ENCODE results near the gene NTMT2.

Gene NTMT2

DNA sequence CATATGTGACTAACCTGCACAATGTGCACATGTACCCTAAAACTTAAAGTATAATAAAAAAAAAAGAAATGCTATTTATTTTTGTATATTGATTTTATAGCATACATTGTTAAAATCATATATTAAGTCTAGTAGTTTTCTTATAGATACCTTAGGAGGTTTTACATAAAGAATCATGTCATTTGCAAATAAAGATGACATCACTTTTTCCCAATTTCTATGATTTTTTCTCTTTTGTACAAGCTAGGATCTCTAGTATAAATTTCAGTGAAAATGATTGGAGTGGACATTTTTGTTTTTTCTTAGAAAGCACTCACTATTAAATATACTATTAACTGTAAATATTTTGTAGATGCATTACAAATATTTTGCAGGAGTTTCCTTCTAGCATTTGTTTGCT lies 20.5 kb upstream of the NTMT2 start:
- H3K27ac ChIP-seq = no peak overlapping the region
- TF ChIP-seq, protein P1, sequence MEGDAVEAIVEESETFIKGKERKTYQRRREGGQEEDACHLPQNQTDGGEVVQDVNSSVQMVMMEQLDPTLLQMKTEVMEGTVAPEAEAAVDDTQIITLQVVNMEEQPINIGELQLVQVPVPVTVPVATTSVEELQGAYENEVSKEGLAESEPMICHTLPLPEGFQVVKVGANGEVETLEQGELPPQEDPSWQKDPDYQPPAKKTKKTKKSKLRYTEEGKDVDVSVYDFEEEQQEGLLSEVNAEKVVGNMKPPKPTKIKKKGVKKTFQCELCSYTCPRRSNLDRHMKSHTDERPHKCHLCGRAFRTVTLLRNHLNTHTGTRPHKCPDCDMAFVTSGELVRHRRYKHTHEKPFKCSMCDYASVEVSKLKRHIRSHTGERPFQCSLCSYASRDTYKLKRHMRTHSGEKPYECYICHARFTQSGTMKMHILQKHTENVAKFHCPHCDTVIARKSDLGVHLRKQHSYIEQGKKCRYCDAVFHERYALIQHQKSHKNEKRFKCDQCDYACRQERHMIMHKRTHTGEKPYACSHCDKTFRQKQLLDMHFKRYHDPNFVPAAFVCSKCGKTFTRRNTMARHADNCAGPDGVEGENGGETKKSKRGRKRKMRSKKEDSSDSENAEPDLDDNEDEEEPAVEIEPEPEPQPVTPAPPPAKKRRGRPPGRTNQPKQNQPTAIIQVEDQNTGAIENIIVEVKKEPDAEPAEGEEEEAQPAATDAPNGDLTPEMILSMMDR (conservative IDR thresholded peaks at IDR 0.05) = no peak

DNA sequence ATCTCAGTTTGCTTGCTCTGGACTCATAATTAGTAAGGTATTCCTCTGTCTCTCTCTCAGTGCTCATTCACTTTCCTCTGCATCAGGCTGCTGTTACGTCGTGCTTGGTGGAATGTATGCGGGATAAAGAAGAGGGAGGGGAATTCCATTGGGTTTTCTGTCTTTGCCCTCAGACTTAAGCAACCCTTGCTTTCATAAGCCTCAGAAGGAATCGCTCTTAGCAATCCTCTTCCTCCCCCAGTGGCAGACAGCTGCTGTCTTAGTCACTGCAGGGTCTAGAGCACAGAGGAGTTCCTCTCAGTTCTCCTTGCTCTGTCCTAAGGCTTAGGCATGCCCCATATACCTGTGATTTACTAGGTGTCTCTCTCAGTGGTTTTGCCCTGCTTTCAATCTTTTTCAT lies 19.1 kb upstream of the NTMT2 start:
- TF ChIP-seq, protein P1 (conservative IDR thresholded peaks at IDR 0.05) = no peak
- no peak overlapping the region for H3K27ac ChIP-seq

DNA sequence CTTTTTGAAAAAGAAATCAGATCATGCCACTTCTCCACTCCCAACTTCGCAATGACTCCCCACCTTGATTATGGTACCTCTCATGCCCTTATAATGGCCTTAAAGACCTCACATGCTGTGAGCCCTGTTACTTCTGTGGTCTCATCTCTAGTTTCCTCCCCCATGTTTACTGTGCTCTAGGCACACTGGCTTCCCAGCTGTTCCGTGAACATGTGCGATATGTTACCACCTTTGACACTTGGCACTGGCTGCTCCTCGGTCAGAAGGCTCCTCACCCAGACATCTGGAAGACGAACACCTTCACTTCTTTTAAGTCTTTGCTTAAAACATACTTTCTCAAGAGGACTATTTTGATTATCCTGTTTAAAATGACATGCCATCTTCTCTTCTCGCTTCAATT lies 14.3 kb upstream of the NTMT2 start:
- no peak overlapping the region for H3K27ac ChIP-seq
- TF ChIP-seq, protein P1 (conservative IDR thresholded peaks at IDR 0.05) = no peak

DNA sequence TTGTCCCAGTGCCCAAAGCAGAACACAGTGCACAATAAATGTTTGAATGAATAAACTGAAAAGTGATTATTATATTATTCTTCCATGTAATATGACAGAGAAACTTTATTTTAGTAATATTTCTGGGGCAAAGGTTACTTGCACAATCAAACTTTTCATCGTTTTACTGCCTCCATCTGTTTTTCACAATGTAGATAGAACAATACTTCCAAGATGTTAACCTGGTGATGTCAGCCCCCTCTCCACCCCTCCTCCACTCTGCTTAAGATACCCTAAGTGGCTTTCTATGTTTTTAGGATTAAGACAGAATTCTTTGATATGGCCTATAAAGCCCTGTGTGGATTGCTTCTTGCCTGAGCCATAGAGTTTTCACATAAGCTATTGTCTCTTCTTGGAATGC lies 13.8 kb upstream of the NTMT2 start:
- H3K27ac ChIP-seq = no peak overlapping the region
- TF ChIP-seq, protein P1 (conservative IDR thresholded peaks at IDR 0.05) = no peak

DNA sequence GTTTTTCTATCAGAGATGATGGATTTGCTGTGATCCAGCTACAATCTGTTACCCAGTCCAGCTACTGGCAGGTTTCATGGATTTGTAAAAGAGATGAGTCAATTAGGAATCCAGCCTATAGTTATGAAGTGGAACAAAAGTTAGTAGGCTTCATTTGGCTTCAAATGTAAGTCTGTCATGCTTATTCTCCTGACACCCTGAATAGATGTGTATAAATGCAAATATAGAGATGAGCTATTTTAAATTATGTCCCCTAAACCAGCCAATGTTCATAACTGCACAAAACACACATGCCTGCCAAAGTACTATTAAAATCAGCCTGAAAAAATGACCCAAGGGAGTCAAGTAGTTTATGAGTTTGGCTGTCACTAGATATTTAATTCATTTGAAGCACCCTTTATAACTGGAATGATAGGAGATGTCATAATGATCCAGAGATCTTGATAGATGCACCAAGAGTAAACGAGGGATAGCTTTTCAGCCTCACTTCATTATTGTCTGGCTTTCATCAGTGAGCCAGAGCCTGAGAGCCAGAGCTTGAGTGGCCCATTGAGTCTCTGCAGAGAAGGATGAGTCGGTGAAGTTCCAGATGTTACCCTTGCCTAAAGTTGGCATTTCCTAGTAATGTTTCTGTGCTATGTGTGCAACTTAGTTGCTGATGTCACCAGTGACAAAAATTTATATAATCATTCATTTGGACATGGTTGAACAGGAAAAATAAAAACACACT lies 11.8 kb upstream of the NTMT2 start:
- TF ChIP-seq, protein P1 (conservative IDR thresholded peaks at IDR 0.05) = no peak
- no peak overlapping the region for H3K27ac ChIP-seq

DNA sequence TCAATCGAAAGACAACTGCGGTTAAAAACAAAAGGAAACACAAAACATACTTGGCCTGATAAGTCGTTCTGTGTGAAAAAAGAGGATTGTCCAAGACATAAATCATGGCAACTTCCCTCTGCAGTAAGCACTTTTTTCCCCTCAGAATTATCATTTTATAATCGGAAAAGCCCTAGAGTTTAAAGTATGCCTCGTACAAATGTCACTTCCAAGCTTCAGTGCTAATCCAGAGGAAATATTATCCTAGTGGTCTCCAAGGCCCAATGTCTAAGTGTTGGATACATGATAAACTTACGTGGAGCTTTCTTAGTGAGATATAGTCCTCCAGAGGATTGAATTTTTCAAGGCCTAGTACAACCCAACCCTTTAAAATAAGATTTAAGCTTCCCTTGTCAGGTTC lies 11.2 kb upstream of the NTMT2 start:
- TF ChIP-seq, protein P1 (conservative IDR thresholded peaks at IDR 0.05) = no peak
- no peak overlapping the region for H3K27ac ChIP-seq

DNA sequence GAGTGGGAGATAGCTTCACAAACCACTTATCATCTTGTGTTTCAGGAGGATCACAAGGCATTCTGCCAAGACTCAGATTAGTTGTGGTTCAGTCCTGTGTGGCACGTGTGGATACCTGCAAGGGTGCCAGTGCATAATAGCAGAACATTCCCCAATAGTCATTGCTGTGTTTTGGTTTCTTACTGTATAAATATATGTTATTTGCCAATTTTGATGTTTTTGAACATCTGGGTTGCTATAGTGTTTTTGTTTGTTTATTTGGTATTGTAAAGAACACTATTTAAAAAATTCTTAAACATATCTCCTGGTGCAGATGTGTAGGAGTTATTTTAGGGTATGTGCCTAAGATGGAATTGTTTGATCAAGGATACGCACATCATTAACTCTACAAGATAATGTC lies 5.4 kb upstream of the NTMT2 start:
- no peak overlapping the region for H3K27ac ChIP-seq
- TF ChIP-seq, protein P1 (conservative IDR thresholded peaks at IDR 0.05) = no peak
